Stimulated activated CD4-positive, alpha-beta T cell treated with anti-CD3 and anti-CD28 coated beads, Interleukin-15, amount 100 ng/mL, for 1 hour (primary cell): ENCODE results near the gene CUL4A.
"Not testable (repeated sequence)": the region's sequence is repeated elsewhere in the genome, so short reads cannot be mapped to it uniquely, and the experiment has no call there.

Experiments
- DNase-seq, 2 donors: peaks; one replicate each; pipeline ENCODE4 v3.0.0-alpha.2; 2020; ENCODE audit warnings: low read depth in 1 of 2, low spot score in 1 of 2

CUL4A gene

GRCh38 chr13:113238536-113238935, 29.1 kb downstream of the CUL4A start:
- DNase-seq = no peak

- DNase-seq = no peak
Observed at GRCh38 chr13:113239357-113239756, 29.9 kb downstream of the CUL4A start.

DNA sequence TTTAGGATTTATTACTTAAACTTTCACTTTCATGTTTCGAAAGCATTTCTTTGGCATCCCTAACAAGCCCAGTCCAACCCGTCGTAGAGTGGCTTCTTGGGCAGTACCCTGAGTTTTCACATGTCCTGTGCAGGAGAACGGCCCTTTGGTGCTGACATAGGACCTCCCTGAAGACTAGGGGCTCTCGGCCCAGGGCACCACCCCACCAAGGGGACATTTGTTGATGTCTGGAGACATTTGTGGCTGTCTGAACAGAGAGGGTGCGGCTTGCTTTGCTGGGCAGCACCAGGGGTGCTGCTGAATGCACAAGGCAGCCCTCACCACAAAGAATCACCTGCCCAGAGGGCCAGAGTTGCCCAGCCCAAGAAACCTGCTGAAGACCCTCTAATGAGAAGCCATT, 30.6 kb downstream of the CUL4A start:
- no peak for DNase-seq

- DNase-seq = not testable (repeated sequence)
Observed at GRCh38 chr13:113241623-113242022, 32.2 kb downstream of the CUL4A start.

GRCh38 chr13:113243847-113244246, 34.4 kb downstream of the CUL4A start:
- DNase-seq = no peak

- DNase-seq = no peak
Observed at GRCh38 chr13:113245849-113246796, 36.7 kb downstream of the CUL4A start.

DNA sequence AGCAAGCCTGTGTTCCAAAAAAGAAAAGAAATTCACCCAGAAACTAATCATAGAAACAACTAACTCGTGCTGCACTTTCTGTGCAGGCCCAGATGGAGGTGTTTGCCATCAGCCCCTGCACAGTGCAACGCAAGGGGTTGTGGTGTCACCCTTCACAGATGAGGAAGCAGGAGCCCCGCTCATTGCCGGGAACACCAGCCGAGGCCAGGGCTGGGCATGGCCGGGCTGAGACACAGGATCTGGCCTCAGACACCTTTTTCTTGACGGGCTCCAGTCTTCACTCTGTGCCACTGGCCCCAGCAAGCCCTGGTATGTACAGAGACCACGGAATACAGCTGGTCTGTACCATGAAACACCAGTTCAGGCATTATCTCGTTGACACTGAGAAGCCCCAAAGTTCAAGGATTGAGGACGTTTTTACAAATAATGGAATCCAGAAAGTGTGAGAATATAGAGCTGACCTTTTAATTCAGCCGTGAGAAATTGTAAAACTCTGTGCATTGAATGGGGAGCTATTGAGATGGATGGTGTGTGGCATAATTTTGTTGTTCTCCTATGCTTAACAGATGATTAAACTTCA, 43.2 kb downstream of the CUL4A start:
- DNase-seq = no peak

DNA sequence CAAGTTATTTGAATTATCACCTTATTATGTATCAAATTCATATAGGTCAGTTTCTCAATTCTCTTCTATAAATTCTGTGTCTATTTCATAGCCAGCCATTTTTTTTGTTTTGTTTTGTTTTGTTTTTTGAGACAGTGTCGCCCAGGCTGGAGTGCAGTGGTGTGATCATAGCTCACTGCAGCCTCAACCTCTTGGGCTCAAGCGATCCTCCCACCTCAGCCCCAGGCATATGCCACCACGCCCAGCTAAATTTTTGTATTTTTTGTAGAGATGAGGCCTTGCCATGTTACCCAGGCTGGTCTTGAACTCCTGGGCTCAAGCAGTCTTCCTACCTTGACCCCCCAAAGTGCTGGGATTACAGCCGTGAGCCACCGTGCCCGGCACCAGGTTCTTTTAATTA, 48.5 kb downstream of the CUL4A start:
- DNase-seq = not testable (repeated sequence)

- DNase-seq = no peak
Observed at GRCh38 chr13:113258321-113259054, 49.1 kb downstream of the CUL4A start.

GRCh38 chr13:113260996-113261395, 51.6 kb downstream of the CUL4A start:
- DNase-seq = no peak

GRCh38 chr13:113263016-113263415, 53.6 kb downstream of the CUL4A start:
- DNase-seq = not testable (repeated sequence)

GRCh38 chr13:113267642-113268405, 58.4 kb downstream of the CUL4A start:
- DNase-seq = no peak

- no peak for DNase-seq
Observed at GRCh38 chr13:113272031-113272430, 62.6 kb downstream of the CUL4A start.

GRCh38 chr13:113272701-113273181, 63.3 kb downstream of the CUL4A start:
- DNase-seq = no peak

DNA sequence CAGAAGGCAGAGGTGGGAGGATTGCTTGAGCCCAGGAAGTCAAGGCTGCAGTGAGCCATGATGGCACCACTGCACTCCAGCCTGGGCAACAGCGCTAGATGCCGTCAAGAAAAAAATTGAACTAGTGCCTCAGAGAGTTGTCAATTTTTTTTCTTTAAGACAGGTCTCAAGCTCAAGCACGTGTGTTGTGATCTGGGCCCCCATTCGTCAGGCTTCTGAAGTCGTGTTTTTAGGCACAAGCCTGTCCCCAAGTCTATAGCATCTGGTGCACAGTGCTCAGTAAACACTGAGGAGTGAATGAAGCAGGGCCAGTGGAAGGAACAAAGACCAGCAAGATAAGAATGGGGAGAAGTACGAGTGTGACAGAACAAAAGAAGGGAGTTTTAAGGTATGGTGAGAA, 63.9 kb downstream of the CUL4A start:
- DNase-seq = no peak

DNA sequence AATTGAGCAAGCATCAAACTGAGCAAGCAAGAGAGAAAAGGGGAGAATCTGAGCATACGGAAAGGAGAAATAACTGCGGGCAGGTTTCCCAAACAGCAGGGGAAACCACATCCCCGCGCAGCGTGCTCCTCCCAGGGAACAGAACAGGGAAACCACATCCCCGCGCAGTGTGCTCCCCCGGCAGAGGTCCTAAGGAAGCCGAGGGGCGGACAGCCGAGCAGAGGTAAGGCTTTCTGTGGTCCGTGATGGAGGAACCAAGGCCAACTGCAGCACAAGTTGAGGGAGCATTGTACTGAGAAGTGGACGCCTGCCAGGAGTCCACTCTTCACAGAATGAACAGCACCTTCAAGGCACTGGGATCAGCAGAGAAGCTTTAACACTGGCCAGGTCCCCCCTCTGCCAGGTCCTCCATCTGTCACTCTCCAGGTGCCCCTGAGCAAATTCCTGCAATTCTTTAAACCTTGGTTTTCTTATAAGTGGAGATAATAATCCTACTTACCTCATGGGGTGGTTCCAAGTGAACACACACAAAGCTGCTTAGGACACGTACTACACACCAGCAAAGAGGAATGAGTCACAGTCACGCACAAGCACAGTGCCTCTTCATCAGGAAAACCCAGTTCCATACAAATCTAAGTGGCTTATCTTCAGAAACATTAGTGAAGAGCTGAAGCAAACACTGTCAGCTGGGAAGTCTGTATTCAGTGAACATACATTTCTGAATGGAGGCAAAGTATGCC, 64.6 kb downstream of the CUL4A start:
- DNase-seq = no peak

DNA sequence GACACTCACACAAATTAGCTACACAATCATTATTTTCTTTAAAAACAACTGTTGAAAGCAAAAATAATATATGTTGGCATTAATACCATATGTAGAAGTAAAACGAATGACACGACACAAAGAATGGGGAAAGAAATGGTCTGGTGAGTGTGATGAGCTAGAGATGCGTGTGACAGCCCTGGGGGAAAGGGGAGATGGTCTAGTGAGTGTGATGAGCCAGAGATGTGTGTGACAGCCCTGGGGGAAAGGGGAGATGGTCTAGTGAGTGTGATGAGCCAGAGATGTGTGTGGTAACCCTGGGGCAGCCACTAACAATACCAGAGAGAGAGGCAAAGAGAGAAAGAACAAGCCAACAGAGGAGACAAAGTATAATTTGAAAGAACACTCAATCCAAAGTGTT, 65.3 kb downstream of the CUL4A start:
- no peak for DNase-seq

- no peak for DNase-seq
Observed at GRCh38 chr13:113275387-113275786, 66.0 kb downstream of the CUL4A start.

DNA sequence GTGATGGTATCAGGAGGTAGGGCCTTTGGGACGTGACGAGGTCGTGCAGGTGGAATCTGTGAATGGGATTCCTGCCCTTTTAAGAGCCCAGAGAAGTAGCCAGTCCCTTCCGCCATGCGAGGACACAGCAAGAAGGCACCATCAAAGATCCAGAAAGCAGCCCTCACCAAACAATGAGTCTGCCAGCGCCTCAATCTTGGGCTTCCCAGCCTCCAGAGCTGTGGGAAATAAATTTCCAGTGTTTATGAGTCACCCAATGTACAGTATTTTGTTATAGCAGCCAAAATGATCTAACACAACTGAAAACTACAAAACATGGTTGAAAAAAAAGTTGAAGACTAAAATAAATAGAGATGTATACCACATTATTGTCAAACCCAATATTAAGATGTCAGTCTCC, 70.7 kb downstream of the CUL4A start:
- DNase-seq = no peak

GRCh38 chr13:113283904-113284303, 74.5 kb downstream of the CUL4A start:
- no peak for DNase-seq
